Progenitor cell of endocrine pancreas (in vitro differentiated cells): Measurements from ENCODE around the gene DROSHA. TPM values are rescaled to one million over a fixed set of nuclear protein-coding genes. Genes with fewer than 3 reads are reported as not detected.

ENCODE experiments used
- total RNA-seq: library from RNA; stranded (reverse); gene quantifications from 2 replicates; pipeline ENCODE4 v1.2.1, GENCODE V29; 2021

The DROSHA gene
- total RNA-seq, 1 donor from 2014 or later, result 100 TPM

Other genes with a start within 250 kb of the DROSHA start
- 25.9 and 30.5 TPM in 2 replicates for gene C5orf22, start 208 bp upstream of the DROSHA start, total RNA-seq
- gene PDZD2, start 107.0 kb upstream of the DROSHA start, total RNA-seq, result 2.4 and 3.1 TPM in 2 replicates